ENCODE data around the gene NEU2.

GRCh38 chr2:233068762-233069418, 36.4 kb downstream of the NEU2 start:
- no peak for TF ChIP-seq CTCF (conservative IDR thresholded peaks at IDR 0.05)
- no peak for TF ChIP-seq EZH2 (IDR thresholded peaks at IDR 0.05; ENCODE audit: low read depth)
